Mesenchymal stem cell (in vitro differentiated cells and primary cell): ENCODE measurements around the gene FAM193B.
"Not testable (repeated sequence)": the region's sequence is repeated elsewhere in the genome, so short reads cannot be mapped to it uniquely, and the experiment has no call there.

Experiments used
- DNase-seq: peaks from one replicate; pipeline ENCODE4 v3.0.0-alpha.2; 2013
- H2AFZ ChIP-seq: one replicate; pipeline ENCODE4 v1.6.1; 2013; ENCODE audit warnings: low read depth, mild to moderate bottlenecking, control low read depth, inconsistent platforms, low read length, moderate library complexity
- H2AK5ac ChIP-seq: 2 replicates; pipeline ENCODE4 v1.6.1; 2013; ENCODE audit warnings: low read length, moderate library complexity, mild to moderate bottlenecking, inconsistent platforms; ENCODE audit not compliant: severe bottlenecking
- H2BK120ac ChIP-seq: one replicate; pipeline ENCODE4 v1.6.1; 2013; ENCODE audit warnings: low read depth, mild to moderate bottlenecking, inconsistent platforms, low read length, moderate library complexity
- H2BK12ac ChIP-seq, 2 experiments: one replicate each; pipeline ENCODE4 v1.6.1; 2013; ENCODE audit warnings: inconsistent platforms in 2 of 2, low read length in 2 of 2, mild to moderate bottlenecking in 2 of 2, moderate library complexity in 2 of 2, control low read depth in 1 of 2
- H2BK15ac ChIP-seq: one replicate; pipeline ENCODE4 v1.6.1; 2013; ENCODE audit warnings: mild to moderate bottlenecking, low read depth, inconsistent platforms; ENCODE audit not compliant: poor library complexity, severe bottlenecking
- H2BK5ac ChIP-seq: 2 replicates; pipeline ENCODE4 v1.6.1; 2013; ENCODE audit warnings: low read depth, mild to moderate bottlenecking, low read length, control low read depth, inconsistent platforms; ENCODE audit not compliant: poor library complexity, severe bottlenecking
- H3K14ac ChIP-seq, 2 experiments: one replicate each; pipeline ENCODE4 v1.6.1; 2013; ENCODE audit warnings: inconsistent platforms in 2 of 2, low read length in 2 of 2, control low read depth in 1 of 2, mild to moderate bottlenecking in 1 of 2, moderate library complexity in 1 of 2
- H3K18ac ChIP-seq, 2 experiments: one replicate each; pipeline ENCODE4 v1.6.1; 2013; ENCODE audit warnings: inconsistent platforms in 2 of 2, low read length in 2 of 2, control low read depth in 1 of 2, low read depth in 1 of 2, mild to moderate bottlenecking in 1 of 2
- H3K23ac ChIP-seq, 2 experiments: one replicate each; pipeline ENCODE4 v1.6.1; 2013; ENCODE audit warnings: inconsistent platforms in 2 of 2, low read length in 2 of 2, mild to moderate bottlenecking in 2 of 2, moderate library complexity in 2 of 2, control low read depth in 1 of 2
- H3K27ac ChIP-seq: 2 replicates; pipeline ENCODE4 v1.5.1; 2013; ENCODE audit warnings: mild to moderate bottlenecking, moderate library complexity, low read length, control low read depth, inconsistent platforms; ENCODE audit not compliant: poor library complexity, severe bottlenecking
- H3K27me3 ChIP-seq, 2 experiments: 2 replicates each; pipeline versions ENCODE4 v1.6.1 to v1.7.0; 2013; ENCODE audit warnings: low read length in 2 of 2, mild to moderate bottlenecking in 2 of 2, moderate library complexity in 2 of 2, control low read depth in 1 of 2, inconsistent platforms in 1 of 2; ENCODE audit not compliant: control insufficient read depth in 1 of 2, insufficient read depth in 1 of 2
- H3K36me3 ChIP-seq, 2 experiments: 2 replicates each; pipeline versions ENCODE4 v1.6.1 to v1.7.0; 2013; ENCODE audit warnings: low read length in 2 of 2, control low read depth in 1 of 2, inconsistent platforms in 1 of 2, low read depth in 1 of 2, mild to moderate bottlenecking in 1 of 2; ENCODE audit not compliant: insufficient read depth in 2 of 2, control insufficient read depth in 1 of 2
- H3K4ac ChIP-seq, 2 experiments: one replicate each; pipeline ENCODE4 v1.6.1; 2013; ENCODE audit warnings: inconsistent platforms in 2 of 2, low read length in 2 of 2, mild to moderate bottlenecking in 2 of 2, moderate library complexity in 2 of 2, control low read depth in 1 of 2, low read depth in 1 of 2
- H3K4me1 ChIP-seq: 2 replicates; pipeline ENCODE4 v1.6.1; 2013; ENCODE audit warnings: low read depth, low read length, control low read depth; ENCODE audit not compliant: control insufficient read depth, insufficient read depth
- H3K4me2 ChIP-seq: 2 replicates; pipeline ENCODE4 v1.6.1; 2013; ENCODE audit warnings: low read length, mild to moderate bottlenecking, inconsistent platforms; ENCODE audit not compliant: poor library complexity, severe bottlenecking
- H3K4me3 ChIP-seq, 2 experiments: 2 replicates each; pipeline versions ENCODE4 v1.5.1 to v1.7.0; 2013; ENCODE audit warnings: low read length in 2 of 2, mild to moderate bottlenecking in 2 of 2, control low read depth in 1 of 2, low read depth in 1 of 2; ENCODE audit not compliant: insufficient read depth in 1 of 2
- H3K79me1 ChIP-seq: replicated peaks from 2 replicates; pipeline ENCODE4 v1.6.1; 2013; ENCODE audit warnings: mild to moderate bottlenecking, control low read depth, low read length, inconsistent platforms; ENCODE audit not compliant: poor library complexity, severe bottlenecking
- H3K9ac ChIP-seq: 2 replicates; pipeline ENCODE4 v1.7.0; 2013; ENCODE audit warnings: mild to moderate bottlenecking, low read length, moderate library complexity
- H3K9me3 ChIP-seq: 2 replicates; pipeline ENCODE4 v1.7.0; 2013; ENCODE audit warnings: mild to moderate bottlenecking, low read length; ENCODE audit not compliant: control insufficient read depth
- H4K8ac ChIP-seq: one replicate; pipeline ENCODE4 v1.6.1; 2013; ENCODE audit warnings: inconsistent platforms, mild to moderate bottlenecking, low read length, moderate library complexity
- H4K91ac ChIP-seq: one replicate; pipeline ENCODE4 v1.6.1; 2013; ENCODE audit warnings: mild to moderate bottlenecking, low read length, inconsistent platforms
- WGBS: methylation state at CpG from one replicate; pipeline ENCODE4 v1.1.7; 2013; ENCODE audit warnings: mixed read lengths; 5-methylcytosine and 5-hydroxymethylcytosine counted together

FAM193B gene

DNA sequence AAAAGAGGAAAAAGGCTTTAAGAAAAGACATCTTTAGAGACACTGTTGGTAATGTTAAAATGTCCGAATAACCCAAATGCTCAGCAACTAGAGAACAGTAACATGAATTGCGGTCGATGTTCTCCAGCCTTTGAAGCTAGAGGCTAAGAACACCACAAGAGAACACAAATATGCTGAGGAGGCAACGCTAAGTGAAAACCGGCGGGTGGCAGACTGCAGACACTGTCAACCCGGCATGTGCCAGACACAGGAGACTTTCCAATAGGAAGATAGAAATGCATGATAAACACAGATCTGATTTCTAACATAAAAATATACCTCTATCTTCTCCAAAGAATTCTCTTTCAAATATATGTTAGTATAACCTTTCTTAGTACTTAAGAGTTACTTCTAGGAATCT is 19.2 kb downstream of the FAM193B start:
- Histone ChIP-seq H4K91ac (no peak overlapping the region), H3K14ac (no peak overlapping the region), H2BK12ac (no peak overlapping the region), H3K9me3 (no peaks in the 10 kb centered on the region), H3K4ac (no peak overlapping the region), H2BK5ac (no peak overlapping the region), H3K4me2 (no peak overlapping the region), H3K23ac (no peak overlapping the region), H2AFZ (no peak overlapping the region), H4K8ac (no peak overlapping the region), H3K4me1 (peaks cover 26% of the 10 kb centered on the region), H3K18ac (no peak overlapping the region), H2AK5ac (no peak overlapping the region), H3K79me1 (peaks cover 31% of the 10 kb centered on the region), H3K36me3 (peaks cover 55 to 76% of the 10 kb centered on the region in 2 experiments), H3K9ac (no peak overlapping the region), H2BK15ac (no peak overlapping the region), H2BK120ac (no peak overlapping the region), H3K4me3 (no peak overlapping the region), H3K27ac (no peak overlapping the region), H3K27me3 (no peaks in the 10 kb centered on the region)
- 97% methylated on average over 4 of the region's 7 CpGs for WGBS
- DNase-seq = no peak

- not testable (repeated sequence) for H3K4me2 ChIP-seq, H3K9me3 ChIP-seq, H3K27ac ChIP-seq, H3K23ac ChIP-seq, H3K14ac ChIP-seq, H2AFZ ChIP-seq, H3K4ac ChIP-seq, H2BK120ac ChIP-seq, DNase-seq, H2AK5ac ChIP-seq, H2BK15ac ChIP-seq, H2BK5ac ChIP-seq, H2BK12ac ChIP-seq, H3K9ac ChIP-seq, H4K8ac ChIP-seq, H4K91ac ChIP-seq, H3K27me3 ChIP-seq, H3K18ac ChIP-seq, H3K4me3 ChIP-seq
- peaks cover 37% of the 10 kb centered on the region for H3K79me1 ChIP-seq
- WGBS = 96% methylated on average over 6 of the region's 7 CpGs
- peaks cover 26% of the 10 kb centered on the region for H3K4me1 ChIP-seq
- peaks cover 62 to 83% of the 10 kb centered on the region in 2 experiments for H3K36me3 ChIP-seq
These were observed 19.9 kb downstream of the FAM193B start for GRCh38 chr5:177534433-177534832.

DNA sequence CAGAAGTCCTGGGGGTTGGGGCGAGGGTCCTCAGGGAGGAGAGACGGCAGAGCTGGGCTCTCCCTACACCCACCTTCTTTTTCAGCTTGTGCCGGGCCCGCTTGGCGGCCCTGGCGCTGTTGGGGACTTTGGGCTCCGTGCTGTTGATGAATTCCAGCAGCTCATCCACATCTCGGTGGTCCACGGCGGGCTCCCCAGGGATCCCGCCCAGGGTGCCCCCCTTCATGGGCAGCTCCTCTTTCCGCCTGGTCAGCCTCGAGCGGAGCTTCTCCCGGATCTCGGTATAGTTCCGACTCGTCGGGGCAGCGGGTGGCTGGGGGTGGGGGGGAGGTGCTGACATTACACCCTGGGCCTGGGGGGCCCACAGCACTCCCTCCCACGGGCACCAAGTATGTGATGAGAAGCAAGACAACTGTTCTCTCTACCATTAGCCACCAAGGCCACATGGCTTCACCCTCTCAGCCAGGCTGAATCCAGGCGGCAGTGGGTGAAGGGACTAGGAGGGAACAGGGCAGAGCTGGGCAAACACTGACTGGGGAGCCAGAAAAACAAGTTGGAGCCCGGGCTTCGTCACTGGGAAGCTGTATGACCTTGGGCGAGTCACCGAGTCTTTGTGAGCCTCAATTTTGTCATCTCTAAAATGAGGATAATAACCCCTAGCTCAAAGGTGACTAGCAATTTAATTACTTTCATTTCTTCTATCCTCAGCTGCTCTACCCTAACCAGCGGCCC is 23.0 kb downstream of the FAM193B start:
- no peak overlapping the region for H3K14ac ChIP-seq
- H4K8ac ChIP-seq = no peak overlapping the region
- no peak overlapping the region for H2AK5ac ChIP-seq
- peaks cover 6% of the 10 kb centered on the region for H3K4me1 ChIP-seq
- no peak overlapping the region for H3K23ac ChIP-seq
- H3K9me3 ChIP-seq = no peaks in the 10 kb centered on the region
- H2BK120ac ChIP-seq = no peak overlapping the region
- no peak overlapping the region for H3K18ac ChIP-seq
- no peaks in the 10 kb centered on the region for H3K27me3 ChIP-seq
- H3K27ac ChIP-seq = no peak overlapping the region
- no peak overlapping the region for H3K4me2 ChIP-seq
- H2BK5ac ChIP-seq = no peak overlapping the region
- H4K91ac ChIP-seq = no peak overlapping the region
- DNase-seq = no peak
- H3K9ac ChIP-seq = no peak overlapping the region
- peaks cover 77 to 93% of the 10 kb centered on the region in 2 experiments for H3K36me3 ChIP-seq
- H2AFZ ChIP-seq = no peak overlapping the region
- H3K4me3 ChIP-seq = no peak overlapping the region
- no peak overlapping the region for H2BK15ac ChIP-seq
- no peak overlapping the region for H3K4ac ChIP-seq
- H2BK12ac ChIP-seq = no peak overlapping the region
- WGBS = 97% methylated on average over 24 of the region's 27 CpGs
- peaks cover 59% of the 10 kb centered on the region for H3K79me1 ChIP-seq

GRCh38 chr5:177530638-177531037 is 23.7 kb downstream of the FAM193B start:
- WGBS = 92% methylated on average over 3 of the region's 3 CpGs

More at GRCh38 chr5:177530638-177531037, 23.7 kb downstream of the FAM193B start:
- Histone ChIP-seq H2BK15ac (no peak overlapping the region), H3K18ac (no peak overlapping the region), H3K4ac (no peak overlapping the region), H4K91ac (no peak overlapping the region), H4K8ac (no peak overlapping the region), H2AK5ac (no peak overlapping the region), H3K9ac (no peak overlapping the region), H3K4me3 (no peak overlapping the region), H3K23ac (no peak overlapping the region), H3K4me2 (no peak overlapping the region), H3K27ac (no peak overlapping the region), H2BK5ac (no peak overlapping the region), H3K36me3 (peaks cover 81 to 93% of the 10 kb centered on the region in 2 experiments), H3K4me1 (peaks cover 3% of the 10 kb centered on the region), H2AFZ (no peak overlapping the region), H3K14ac (no peak overlapping the region), H2BK12ac (no peak overlapping the region), H3K9me3 (no peaks in the 10 kb centered on the region), H3K27me3 (no peaks in the 10 kb centered on the region), H2BK120ac (no peak overlapping the region), H3K79me1 (peaks cover 65% of the 10 kb centered on the region)
- DNase-seq = no peak
